ENCODE results near the gene LHFPL6.

Gene LHFPL6

DNA sequence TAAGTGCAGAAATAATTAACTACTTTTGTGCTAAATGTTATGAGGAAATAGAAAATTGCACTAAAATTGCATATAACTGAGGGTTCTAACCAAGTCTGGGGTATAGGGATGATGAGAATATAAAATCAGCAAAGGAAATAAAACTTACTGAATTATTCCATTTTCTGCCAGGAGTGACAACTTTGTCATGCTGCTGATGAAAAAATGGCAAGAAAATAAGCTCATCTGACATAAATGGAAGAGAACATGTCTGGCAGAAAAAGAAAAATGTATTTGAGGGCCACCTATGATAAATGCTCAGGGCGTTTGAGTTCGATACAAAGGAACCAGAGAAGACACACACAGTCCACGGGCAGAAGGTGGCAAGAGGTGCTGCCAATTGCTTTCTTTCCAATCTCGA, 78.2 kb downstream of the LHFPL6 start:
- H2BK12ac ChIP-seq (ENCODE audit: low read length): no peak overlapping the region
- H3K27me3 ChIP-seq (ENCODE audit: control insufficient read depth in 3 of 3, insufficient read depth in 3 of 3, low read depth in 1 of 3, low read length in 3 of 3): no peaks in the 10 kb centered on the region
- H3K79me1 ChIP-seq (ENCODE audit: low read depth, low read length): no peaks in the 10 kb centered on the region
- H3K36me3 ChIP-seq (replicated peaks in 1 of 2; ENCODE audit: control insufficient read depth in 2 of 2, insufficient read depth in 2 of 2, low read length in 2 of 2): peaks cover 0 to 25% of the 10 kb centered on the region in 2 donors
- H2BK5ac ChIP-seq (ENCODE audit: low read length): no peak overlapping the region
- H3K18ac ChIP-seq (ENCODE audit: low read length): no peak overlapping the region
- no peak overlapping the region for H3K4me2 ChIP-seq (ENCODE audit: insufficient read depth, low read length, poor library complexity, severe bottlenecking)
- H3K14ac ChIP-seq (ENCODE audit: low read length): no peak overlapping the region
- H2BK120ac ChIP-seq (ENCODE audit: low read depth, low read length): no peak overlapping the region
- H3K23ac ChIP-seq (ENCODE audit: low read depth, low read length, poor library complexity): no peak overlapping the region
- H3K4ac ChIP-seq (ENCODE audit: low read length): no peak overlapping the region
- no CpG with 5 or more reads among the region's 4 CpGs for WGBS, 2 donors (ENCODE audit: extremely low coverage in 2 of 2, insufficient read length in 2 of 2, insufficient replicate concordance in 1 of 2)
- H3K27ac ChIP-seq (replicated peaks; ENCODE audit: low read length): no peak overlapping the region
- H4K91ac ChIP-seq (ENCODE audit: low read depth, low read length, poor library complexity): no peak overlapping the region
- H2BK15ac ChIP-seq (ENCODE audit: low read length): no peak overlapping the region
- no peak overlapping the region for H4K8ac ChIP-seq (ENCODE audit: low read depth, low read length)
- H2AK5ac ChIP-seq (ENCODE audit: low read depth, low read length): no peak overlapping the region
- H3K9me3 ChIP-seq (replicated peaks in 1 of 2; ENCODE audit: control insufficient read depth in 2 of 2, insufficient read depth in 1 of 2, low read depth in 1 of 2, low read length in 2 of 2): no peaks in the 10 kb centered on the region
- H3K9ac ChIP-seq (ENCODE audit: low read depth, low read length, poor library complexity): no peak overlapping the region
- H2AFZ ChIP-seq (ENCODE audit: low read length): no peak overlapping the region
- DNase-seq (ENCODE audit: low spot score): no peak
- H3K4me3 ChIP-seq (ENCODE audit: low read length in 2 of 2): no peak overlapping the region
- no peaks in the 10 kb centered on the region for H3K4me1 ChIP-seq (ENCODE audit: control insufficient read depth in 2 of 2, insufficient read depth in 1 of 2, low read depth in 1 of 2, low read length in 2 of 2)

DNA sequence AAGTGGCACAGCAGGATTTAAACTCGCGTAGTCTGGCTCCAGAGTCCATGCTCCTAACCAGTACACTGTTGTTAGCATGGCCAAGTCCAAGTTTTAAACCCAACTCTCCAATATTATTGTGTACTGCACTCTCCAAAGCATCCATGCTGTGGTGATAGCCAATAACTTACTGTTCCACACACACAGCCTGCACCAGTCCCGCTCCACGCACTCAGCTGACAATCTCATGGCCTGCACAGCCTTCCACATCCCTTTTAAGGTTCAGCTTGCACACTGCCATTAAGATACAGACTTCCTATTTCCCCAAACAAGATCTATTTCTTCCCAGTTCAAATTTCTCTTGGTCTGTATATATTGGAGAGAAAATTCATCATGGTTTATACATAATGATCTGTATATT, 80.7 kb downstream of the LHFPL6 start:
- Histone ChIP-seq H3K9ac (ENCODE audit: low read depth, low read length, poor library complexity) (no peak overlapping the region), H3K4me1 (ENCODE audit: control insufficient read depth in 2 of 2, insufficient read depth in 1 of 2, low read depth in 1 of 2, low read length in 2 of 2) (no peaks in the 10 kb centered on the region), H4K91ac (ENCODE audit: low read depth, low read length, poor library complexity) (peak overlapping the region; percentile 56), H3K36me3 (replicated peaks in 1 of 2; ENCODE audit: control insufficient read depth in 2 of 2, insufficient read depth in 2 of 2, low read length in 2 of 2) (peaks cover 0 to 25% of the 10 kb centered on the region in 2 donors), H2BK120ac (ENCODE audit: low read depth, low read length) (no peak overlapping the region), H3K27me3 (ENCODE audit: control insufficient read depth in 3 of 3, insufficient read depth in 3 of 3, low read depth in 1 of 3, low read length in 3 of 3) (no peaks in the 10 kb centered on the region), H3K27ac (replicated peaks; ENCODE audit: low read length) (no peak overlapping the region), H2AK5ac (ENCODE audit: low read depth, low read length) (no peak overlapping the region), H3K9me3 (replicated peaks in 1 of 2; ENCODE audit: control insufficient read depth in 2 of 2, insufficient read depth in 1 of 2, low read depth in 1 of 2, low read length in 2 of 2) (no peaks in the 10 kb centered on the region), H3K4ac (ENCODE audit: low read length) (no peak overlapping the region), H3K14ac (ENCODE audit: low read length) (no peak overlapping the region), H2BK15ac (ENCODE audit: low read length) (no peak overlapping the region), H4K8ac (ENCODE audit: low read depth, low read length) (no peak overlapping the region), H2AFZ (ENCODE audit: low read length) (no peak overlapping the region), H2BK5ac (ENCODE audit: low read length) (no peak overlapping the region), H2BK12ac (ENCODE audit: low read length) (no peak overlapping the region), H3K4me3 (ENCODE audit: low read length in 2 of 2) (no peak overlapping the region), H3K79me1 (ENCODE audit: low read depth, low read length) (no peaks in the 10 kb centered on the region), H3K23ac (ENCODE audit: low read depth, low read length, poor library complexity) (no peak overlapping the region), H3K18ac (ENCODE audit: low read length) (no peak overlapping the region), H3K4me2 (ENCODE audit: insufficient read depth, low read length, poor library complexity, severe bottlenecking) (no peak overlapping the region)
- no CpG with 5 or more reads among the region's 4 CpGs for WGBS, 2 donors (ENCODE audit: extremely low coverage in 2 of 2, insufficient read length in 2 of 2, insufficient replicate concordance in 1 of 2)
- no peak for DNase-seq (ENCODE audit: low spot score)

DNA sequence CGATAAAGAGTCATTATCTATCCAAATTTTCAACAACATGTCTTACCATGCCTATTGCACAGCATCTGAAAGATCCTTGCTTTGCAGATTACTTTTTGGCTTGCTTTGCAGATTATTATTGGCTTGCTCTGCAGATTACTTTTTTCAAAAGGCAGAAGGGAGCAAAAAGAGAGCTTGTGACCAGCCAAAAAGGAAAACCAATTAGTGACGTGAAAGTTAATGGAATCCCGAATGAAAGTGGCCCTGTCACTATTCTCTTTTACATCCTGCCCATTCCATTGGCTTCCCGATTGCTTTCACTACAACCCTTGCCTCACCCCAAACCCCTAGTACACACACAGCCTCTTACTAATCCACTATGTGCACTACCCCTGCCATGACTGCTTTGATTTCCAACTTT, 81.3 kb downstream of the LHFPL6 start:
- Histone ChIP-seq H2BK120ac (ENCODE audit: low read depth, low read length) (no peak overlapping the region), H3K14ac (ENCODE audit: low read length) (no peak overlapping the region), H4K8ac (ENCODE audit: low read depth, low read length) (no peak overlapping the region), H4K91ac (ENCODE audit: low read depth, low read length, poor library complexity) (no peak overlapping the region), H3K27ac (replicated peaks; ENCODE audit: low read length) (no peak overlapping the region), H3K9me3 (replicated peaks in 1 of 2; ENCODE audit: control insufficient read depth in 2 of 2, insufficient read depth in 1 of 2, low read depth in 1 of 2, low read length in 2 of 2) (no peaks in the 10 kb centered on the region), H2AK5ac (ENCODE audit: low read depth, low read length) (no peak overlapping the region), H2BK5ac (ENCODE audit: low read length) (no peak overlapping the region), H3K9ac (ENCODE audit: low read depth, low read length, poor library complexity) (no peak overlapping the region), H3K4ac (ENCODE audit: low read length) (no peak overlapping the region), H3K36me3 (replicated peaks in 1 of 2; ENCODE audit: control insufficient read depth in 2 of 2, insufficient read depth in 2 of 2, low read length in 2 of 2) (peaks cover 0 to 22% of the 10 kb centered on the region in 2 donors), H3K4me2 (ENCODE audit: insufficient read depth, low read length, poor library complexity, severe bottlenecking) (no peak overlapping the region), H3K4me1 (ENCODE audit: control insufficient read depth in 2 of 2, insufficient read depth in 1 of 2, low read depth in 1 of 2, low read length in 2 of 2) (no peaks in the 10 kb centered on the region), H3K27me3 (ENCODE audit: control insufficient read depth in 3 of 3, insufficient read depth in 3 of 3, low read depth in 1 of 3, low read length in 3 of 3) (no peaks in the 10 kb centered on the region), H2BK12ac (ENCODE audit: low read length) (no peak overlapping the region), H2BK15ac (ENCODE audit: low read length) (no peak overlapping the region), H3K4me3 (ENCODE audit: low read length in 2 of 2) (no peak overlapping the region), H3K79me1 (ENCODE audit: low read depth, low read length) (no peaks in the 10 kb centered on the region), H2AFZ (ENCODE audit: low read length) (no peak overlapping the region), H3K18ac (ENCODE audit: low read length) (no peak overlapping the region), H3K23ac (ENCODE audit: low read depth, low read length, poor library complexity) (no peak overlapping the region)
- no peak for DNase-seq (ENCODE audit: low spot score)
- no CpG with 5 or more reads among the region's 4 CpGs for WGBS, 2 donors (ENCODE audit: extremely low coverage in 2 of 2, insufficient read length in 2 of 2, insufficient replicate concordance in 1 of 2)

DNA sequence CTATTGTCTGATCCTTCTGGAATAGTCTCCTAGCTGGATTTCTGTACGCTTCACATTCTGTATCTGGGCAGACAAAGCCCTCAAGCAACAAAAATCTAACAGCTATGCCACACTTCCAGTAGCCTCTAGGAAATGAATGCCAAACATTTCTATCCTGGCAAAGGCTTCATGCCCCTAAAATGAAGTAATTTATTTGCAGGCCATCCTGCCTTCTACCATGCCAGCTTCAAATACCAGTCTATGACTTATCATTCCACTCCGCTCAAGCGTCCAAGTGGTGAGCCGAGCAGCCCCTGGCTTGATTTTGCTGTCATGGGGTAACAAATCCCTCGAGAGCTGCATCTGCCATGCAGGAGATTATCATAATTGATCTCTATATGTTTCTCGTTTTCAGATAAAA, 86.9 kb downstream of the LHFPL6 start:
- no CpG with 5 or more reads among the region's 6 CpGs for WGBS, 2 donors (ENCODE audit: extremely low coverage in 2 of 2, insufficient read length in 2 of 2, insufficient replicate concordance in 1 of 2)
- Histone ChIP-seq H3K4me1 (ENCODE audit: control insufficient read depth in 2 of 2, insufficient read depth in 1 of 2, low read depth in 1 of 2, low read length in 2 of 2) (peaks cover 9 to 10% of the 10 kb centered on the region in 2 donors), H2AK5ac (ENCODE audit: low read depth, low read length) (no peak overlapping the region), H3K27me3 (ENCODE audit: control insufficient read depth in 3 of 3, insufficient read depth in 3 of 3, low read depth in 1 of 3, low read length in 3 of 3) (no peaks in the 10 kb centered on the region), H3K18ac (ENCODE audit: low read length) (no peak overlapping the region), H4K91ac (ENCODE audit: low read depth, low read length, poor library complexity) (no peak overlapping the region), H3K4me2 (ENCODE audit: insufficient read depth, low read length, poor library complexity, severe bottlenecking) (no peak overlapping the region), H3K27ac (replicated peaks; ENCODE audit: low read length) (no peak overlapping the region), H3K23ac (ENCODE audit: low read depth, low read length, poor library complexity) (no peak overlapping the region), H3K4ac (ENCODE audit: low read length) (no peak overlapping the region), H3K4me3 (ENCODE audit: low read length in 2 of 2) (no peak overlapping the region), H2BK15ac (ENCODE audit: low read length) (no peak overlapping the region), H2BK5ac (ENCODE audit: low read length) (no peak overlapping the region), H3K9me3 (replicated peaks in 1 of 2; ENCODE audit: control insufficient read depth in 2 of 2, insufficient read depth in 1 of 2, low read depth in 1 of 2, low read length in 2 of 2) (no peaks in the 10 kb centered on the region), H4K8ac (ENCODE audit: low read depth, low read length) (no peak overlapping the region), H3K36me3 (replicated peaks in 1 of 2; ENCODE audit: control insufficient read depth in 2 of 2, insufficient read depth in 2 of 2, low read length in 2 of 2) (peaks cover 0 to 8% of the 10 kb centered on the region in 2 donors), H2AFZ (ENCODE audit: low read length) (no peak overlapping the region), H2BK120ac (ENCODE audit: low read depth, low read length) (no peak overlapping the region), H3K9ac (ENCODE audit: low read depth, low read length, poor library complexity) (no peak overlapping the region), H3K14ac (ENCODE audit: low read length) (no peak overlapping the region), H3K79me1 (ENCODE audit: low read depth, low read length) (no peaks in the 10 kb centered on the region), H2BK12ac (ENCODE audit: low read length) (no peak overlapping the region)
- DNase-seq (ENCODE audit: low spot score): no peak

All from neuronal stem cell (in vitro differentiated cells).